OCI-LY1 (cell line): ENCODE data around the gene HPS5.

Experiments
- EZH2 ChIP-seq: fragments of 200-600 bp; sonication (generic), shearing (Covaris generic); IDR thresholded peaks from 2 replicates; pipeline ENCODE4 v1.8.0; 2017; ENCODE audit warnings: borderline replicate concordance, mixed run types, mild to moderate bottlenecking, antibody characterized with exemption, low read length, moderate library complexity, mixed read lengths
- TF ChIP-seq, protein P1 (sequence below): fragments of 200-600 bp; sonication (generic), shearing (Covaris generic); IDR thresholded peaks from 2 replicates; pipeline ENCODE4 v1.5.1; 2017; ENCODE audit warnings: mild to moderate bottlenecking, antibody characterized with exemption, low read length, moderate library complexity, mixed read lengths

DNA sequence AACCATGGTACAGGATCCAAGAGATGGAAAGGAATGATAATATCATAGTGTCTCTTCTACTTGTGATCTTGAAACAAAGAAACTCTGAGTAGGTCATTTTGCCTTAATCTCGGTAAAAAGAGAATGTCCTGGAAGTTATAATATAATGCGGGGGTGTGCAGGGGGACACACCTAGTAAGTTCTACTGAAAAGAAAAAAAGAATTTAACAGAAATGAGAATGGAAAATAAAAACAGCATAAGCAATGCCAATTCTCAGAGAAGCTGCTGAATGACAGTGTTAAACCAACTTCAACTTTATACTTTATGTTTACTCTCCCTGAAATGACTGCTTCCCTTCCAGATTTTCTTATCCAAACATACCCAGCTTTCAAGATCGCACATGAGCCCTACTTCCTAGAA, 2.0 kb downstream of the HPS5 start:
- TF ChIP-seq, protein P1, sequence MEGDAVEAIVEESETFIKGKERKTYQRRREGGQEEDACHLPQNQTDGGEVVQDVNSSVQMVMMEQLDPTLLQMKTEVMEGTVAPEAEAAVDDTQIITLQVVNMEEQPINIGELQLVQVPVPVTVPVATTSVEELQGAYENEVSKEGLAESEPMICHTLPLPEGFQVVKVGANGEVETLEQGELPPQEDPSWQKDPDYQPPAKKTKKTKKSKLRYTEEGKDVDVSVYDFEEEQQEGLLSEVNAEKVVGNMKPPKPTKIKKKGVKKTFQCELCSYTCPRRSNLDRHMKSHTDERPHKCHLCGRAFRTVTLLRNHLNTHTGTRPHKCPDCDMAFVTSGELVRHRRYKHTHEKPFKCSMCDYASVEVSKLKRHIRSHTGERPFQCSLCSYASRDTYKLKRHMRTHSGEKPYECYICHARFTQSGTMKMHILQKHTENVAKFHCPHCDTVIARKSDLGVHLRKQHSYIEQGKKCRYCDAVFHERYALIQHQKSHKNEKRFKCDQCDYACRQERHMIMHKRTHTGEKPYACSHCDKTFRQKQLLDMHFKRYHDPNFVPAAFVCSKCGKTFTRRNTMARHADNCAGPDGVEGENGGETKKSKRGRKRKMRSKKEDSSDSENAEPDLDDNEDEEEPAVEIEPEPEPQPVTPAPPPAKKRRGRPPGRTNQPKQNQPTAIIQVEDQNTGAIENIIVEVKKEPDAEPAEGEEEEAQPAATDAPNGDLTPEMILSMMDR, result no peak
- no peak for TF ChIP-seq EZH2
